22Rv1 (cell line): ENCODE data around the gene SLC31A1.

ENCODE experiments used
- H3K27ac ChIP-seq: fragments of 450-650 bp; 2 replicates; pipeline ENCODE4 v1.5.1; 2017
- ZFX ChIP-seq: fragments of 450-650 bp; IDR thresholded peaks from 2 replicates; pipeline ENCODE4 v1.6.1; 2017; ENCODE audit warnings: antibody characterized with exemption, borderline replicate concordance
- TF ChIP-seq, protein P1 (sequence below): fragments of 450-650 bp; IDR thresholded peaks from 2 replicates; pipeline ENCODE4 v1.5.1; 2017; ENCODE audit warnings: mild to moderate bottlenecking

SLC31A1 gene

DNA sequence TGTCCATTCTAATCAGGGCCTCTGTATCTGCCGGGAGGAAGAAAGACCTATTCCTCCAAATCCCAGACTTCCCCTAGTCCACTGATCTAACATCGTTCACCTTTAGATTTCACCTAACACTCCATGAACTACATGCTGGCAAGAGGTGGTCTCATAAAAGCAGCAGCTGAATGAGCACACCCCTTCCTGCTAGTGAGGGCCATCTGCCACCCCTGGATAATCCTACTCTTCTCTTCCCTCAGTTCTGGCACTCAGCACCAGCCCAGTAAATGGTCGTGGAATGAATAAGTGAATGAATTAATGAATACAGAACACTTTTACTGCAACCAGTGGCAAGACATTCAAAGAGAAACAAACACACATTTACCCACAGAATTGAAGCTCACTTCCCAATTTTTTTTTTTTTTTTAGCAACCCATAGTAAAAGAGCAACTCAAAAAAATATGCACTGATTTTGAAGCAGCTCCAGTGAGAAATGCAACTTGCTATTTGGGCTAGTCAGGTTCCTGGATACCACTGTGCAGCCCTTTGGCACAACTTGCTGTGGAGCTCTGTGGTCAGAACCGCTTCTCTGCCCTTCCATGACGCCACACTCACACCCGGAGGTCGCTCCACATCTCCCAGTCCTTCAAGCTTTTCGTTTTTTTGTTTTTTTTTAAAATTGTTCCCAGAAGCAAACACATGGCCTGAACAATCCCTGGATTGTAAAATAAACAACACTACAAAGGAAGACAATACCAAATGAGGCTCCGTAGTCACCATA lies 75.6 kb downstream of the SLC31A1 start:
- TF ChIP-seq, protein P1, sequence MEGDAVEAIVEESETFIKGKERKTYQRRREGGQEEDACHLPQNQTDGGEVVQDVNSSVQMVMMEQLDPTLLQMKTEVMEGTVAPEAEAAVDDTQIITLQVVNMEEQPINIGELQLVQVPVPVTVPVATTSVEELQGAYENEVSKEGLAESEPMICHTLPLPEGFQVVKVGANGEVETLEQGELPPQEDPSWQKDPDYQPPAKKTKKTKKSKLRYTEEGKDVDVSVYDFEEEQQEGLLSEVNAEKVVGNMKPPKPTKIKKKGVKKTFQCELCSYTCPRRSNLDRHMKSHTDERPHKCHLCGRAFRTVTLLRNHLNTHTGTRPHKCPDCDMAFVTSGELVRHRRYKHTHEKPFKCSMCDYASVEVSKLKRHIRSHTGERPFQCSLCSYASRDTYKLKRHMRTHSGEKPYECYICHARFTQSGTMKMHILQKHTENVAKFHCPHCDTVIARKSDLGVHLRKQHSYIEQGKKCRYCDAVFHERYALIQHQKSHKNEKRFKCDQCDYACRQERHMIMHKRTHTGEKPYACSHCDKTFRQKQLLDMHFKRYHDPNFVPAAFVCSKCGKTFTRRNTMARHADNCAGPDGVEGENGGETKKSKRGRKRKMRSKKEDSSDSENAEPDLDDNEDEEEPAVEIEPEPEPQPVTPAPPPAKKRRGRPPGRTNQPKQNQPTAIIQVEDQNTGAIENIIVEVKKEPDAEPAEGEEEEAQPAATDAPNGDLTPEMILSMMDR: no peak
- TF ChIP-seq ZFX: no peak
- no peak overlapping the region for H3K27ac ChIP-seq

DNA sequence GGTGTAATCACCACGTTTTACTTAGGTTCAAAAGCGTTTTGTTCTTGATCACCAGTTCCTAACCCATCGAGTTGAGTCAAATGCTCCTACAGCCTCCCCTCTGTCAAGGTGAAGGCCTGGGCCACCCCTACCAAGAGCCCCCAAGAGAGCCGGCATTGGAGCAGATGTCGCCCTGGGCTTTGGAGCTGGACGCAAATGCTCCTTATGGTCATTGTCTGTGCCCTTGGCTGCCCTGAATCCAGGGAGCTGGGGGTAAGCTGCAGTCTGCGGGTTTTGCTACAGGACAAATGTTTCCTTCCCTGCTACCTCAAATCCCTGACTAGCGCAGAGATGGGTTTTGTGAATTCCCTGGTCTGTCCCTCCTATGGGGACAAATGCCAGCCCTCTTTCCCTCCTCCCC lies 77.0 kb downstream of the SLC31A1 start:
- H3K27ac ChIP-seq: no peak overlapping the region
- TF ChIP-seq ZFX: no peak
- TF ChIP-seq, protein P1: no peak

DNA sequence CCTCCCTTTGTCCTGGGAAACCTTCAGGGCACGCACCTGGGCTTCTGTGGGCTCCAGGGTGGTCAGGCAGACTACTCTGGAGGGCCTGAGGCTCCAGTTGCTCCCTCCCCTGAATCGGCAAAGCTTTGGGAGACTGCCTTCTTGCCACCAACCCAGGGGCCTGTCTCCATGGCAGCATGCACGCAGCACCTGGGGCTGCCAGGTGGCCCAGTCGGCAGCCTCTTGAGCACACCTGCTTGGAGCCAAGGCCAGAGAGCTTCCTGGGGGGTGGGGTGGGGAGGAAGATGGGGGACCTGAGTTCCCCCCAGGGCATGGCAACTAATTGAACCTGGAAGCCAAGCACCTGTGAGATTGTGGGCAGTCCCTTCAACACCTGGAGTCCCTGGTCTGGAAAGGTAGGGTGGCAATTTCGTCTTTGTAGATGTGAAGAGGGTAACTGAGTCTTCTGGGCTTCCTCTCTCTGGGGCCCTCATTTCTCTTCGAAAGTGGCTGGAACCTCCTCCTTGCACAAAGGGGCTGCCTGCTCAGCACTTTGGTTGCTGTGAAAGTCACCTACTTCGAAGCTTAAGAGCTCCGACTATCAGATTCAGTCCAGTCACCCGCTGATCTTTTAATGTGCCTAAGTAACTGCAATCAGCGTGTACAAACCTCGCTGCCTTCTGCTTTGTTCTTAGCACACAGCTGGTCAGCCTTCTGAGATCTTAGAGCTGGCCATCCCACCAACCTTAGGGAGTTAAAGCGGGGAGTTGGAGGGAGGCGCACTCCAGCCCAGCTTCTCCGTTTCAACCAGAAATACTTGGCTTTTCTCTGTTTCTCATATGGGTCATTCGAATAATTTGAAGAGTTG lies 77.8 kb downstream of the SLC31A1 start:
- no peak overlapping the region for H3K27ac ChIP-seq
- TF ChIP-seq ZFX: no peak
- TF ChIP-seq, protein P1: no peak

DNA sequence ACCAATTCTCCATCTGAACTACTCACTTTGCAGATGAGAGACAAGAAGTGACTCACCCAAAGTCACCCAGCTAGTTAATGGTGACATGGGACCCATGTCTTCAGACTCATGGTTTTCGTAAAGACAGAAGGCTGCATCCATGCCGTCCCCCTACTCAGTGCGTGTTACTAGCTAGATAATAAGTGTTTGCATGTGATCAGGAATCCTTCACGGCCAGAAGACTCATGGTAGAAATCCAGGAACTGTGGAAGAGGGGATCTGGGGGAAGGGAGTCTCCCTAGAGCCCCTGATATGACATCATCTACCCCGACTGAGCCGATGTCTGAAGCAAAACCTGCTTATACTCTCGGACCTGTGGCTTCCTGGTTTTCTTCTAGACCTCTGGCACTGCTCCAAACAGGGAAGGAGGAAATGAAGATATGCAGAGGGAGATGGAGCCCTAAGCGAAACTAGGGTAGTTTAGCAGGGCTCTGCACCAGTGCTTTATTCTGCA lies 78.5 kb downstream of the SLC31A1 start:
- TF ChIP-seq, protein P1: no peak
- TF ChIP-seq ZFX: no peak
- no peak overlapping the region for H3K27ac ChIP-seq

DNA sequence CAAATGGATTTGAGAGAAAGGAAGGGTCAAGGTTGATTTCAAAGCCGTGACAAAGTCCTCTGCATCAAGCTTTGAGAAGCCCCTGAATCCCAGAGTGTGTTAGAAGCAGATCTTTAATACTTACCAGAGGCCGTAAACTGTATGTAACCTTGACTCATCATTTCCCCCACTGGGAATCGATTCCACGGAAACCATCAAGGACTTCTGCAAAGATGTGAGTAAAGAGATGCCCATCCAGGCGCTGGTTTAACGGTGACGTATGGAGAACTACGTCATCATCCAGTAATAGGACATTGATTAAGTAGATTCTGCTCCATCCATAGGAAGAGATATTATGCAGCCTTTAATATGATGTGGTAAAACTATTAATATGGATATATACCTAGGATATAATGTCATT lies 80.2 kb downstream of the SLC31A1 start:
- H3K27ac ChIP-seq: no peak overlapping the region
- no peak for TF ChIP-seq ZFX
- TF ChIP-seq, protein P1: no peak

DNA sequence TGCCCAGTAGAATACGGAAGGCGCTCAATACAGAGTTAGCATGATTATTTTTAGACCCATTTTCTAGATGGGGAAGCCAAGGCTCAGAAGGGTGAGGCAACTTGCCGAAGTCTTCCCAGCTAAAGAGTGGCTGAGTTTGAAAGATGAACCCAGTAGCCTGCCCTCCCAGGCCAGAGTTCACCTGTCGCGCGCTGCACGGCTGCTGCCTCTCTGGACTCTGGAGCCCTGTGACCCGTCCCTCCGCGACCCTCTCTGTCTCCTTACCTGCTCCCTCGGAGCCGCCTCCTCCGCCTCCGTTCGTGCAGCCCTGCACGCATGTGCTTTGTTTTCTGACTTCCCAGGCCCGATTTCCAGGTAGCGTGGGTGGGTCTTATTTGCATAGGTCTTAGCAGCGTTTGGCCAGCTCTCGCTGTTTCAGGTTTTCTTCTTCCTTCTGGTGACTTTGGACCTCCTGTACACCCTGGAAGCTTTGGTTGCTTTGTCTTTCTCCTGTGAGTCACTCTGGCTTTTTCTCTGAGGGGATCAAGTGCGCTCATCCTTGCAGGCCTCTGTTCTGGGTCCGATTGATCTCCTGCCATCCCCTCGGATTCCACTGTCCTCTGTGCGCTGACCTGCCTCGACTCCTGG lies 81.6 kb downstream of the SLC31A1 start, which contains the start of gene RNF183:
TSS of gene RNF183 (minus strand) at position 585 of the 627 bp plus-strand sequence. CDS start 5,192 bp downstream, outside the sequence.
- H3K27ac ChIP-seq: no peak within 1 kb of the TSS
- TF ChIP-seq, protein P1: no peak
- no peak for TF ChIP-seq ZFX
